ENCODE measurements around the gene LCA5L. TPM values are rescaled to one million over a fixed set of nuclear protein-coding genes. Genes with fewer than 3 reads are reported as not detected.

LCA5L gene
- polyA plus RNA-seq, 1 donor (not counting 4 experiments of a cell fraction or from before 2014, with no cell fraction given): 0.96 TPM

DNA sequence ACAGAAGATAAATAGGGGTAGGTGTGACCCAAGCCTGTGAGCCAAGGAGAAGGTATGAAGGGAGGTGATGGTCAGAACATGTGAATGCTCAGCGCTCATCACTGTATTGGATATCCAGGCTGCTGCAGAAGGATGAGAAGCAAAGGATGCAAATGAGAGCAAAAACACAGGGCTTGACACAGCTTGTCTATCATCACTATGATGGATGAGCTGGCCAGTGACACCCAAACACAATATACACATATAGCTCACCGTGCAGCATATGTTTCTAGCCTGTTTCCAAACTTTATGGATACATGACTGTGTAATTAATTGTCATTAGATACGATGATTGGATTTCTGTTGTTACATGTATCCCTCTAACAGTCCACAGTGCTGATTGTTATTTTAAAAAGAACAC lies 82.8 kb downstream of the LCA5L start:
- Histone ChIP-seq H3K9ac (ENCODE audit: control insufficient read depth, extremely low read depth, insufficient read depth, low read length) (no peak overlapping the region), H4K20me1 (ENCODE audit: control insufficient read depth, extremely low read depth, insufficient read depth, low read length) (no peaks in the 10 kb centered on the region), H3K36me3 (ENCODE audit: control insufficient read depth in 2 of 2, extremely low read depth in 1 of 2, insufficient read depth in 2 of 2, low read length in 2 of 2) (no peaks in the 10 kb centered on the region), H3K9me3 (ENCODE audit: control insufficient read depth, low read depth, low read length) (no peaks in the 10 kb centered on the region), H3K4me1 (ENCODE audit: control insufficient read depth, extremely low read depth, insufficient read depth, low read length) (peaks cover 2% of the 10 kb centered on the region), H2AFZ (ENCODE audit: control insufficient read depth, low read length) (no peak overlapping the region), H3K27me3 (ENCODE audit: control insufficient read depth, extremely low read depth, insufficient read depth, low read length) (no peaks in the 10 kb centered on the region), H3K9me1 (ENCODE audit: control insufficient read depth, extremely low read depth, insufficient read depth, low read length) (no peaks in the 10 kb centered on the region), H3K79me2 (ENCODE audit: control insufficient read depth, insufficient read depth, low read length) (no peaks in the 10 kb centered on the region), H3K4me2 (ENCODE audit: control insufficient read depth, extremely low read depth, insufficient read depth, low read depth, low read length) (no peak overlapping the region), H3K4me3 (ENCODE audit: control insufficient read depth in 2 of 3, extremely low read depth in 1 of 3, insufficient read depth in 2 of 3, low read depth in 1 of 3, low read length in 3 of 3) (no peak overlapping the region), H3K27ac (ENCODE audit: control insufficient read depth, insufficient read depth, low read length) (no peak overlapping the region)
- TF ChIP-seq, protein P1, sequence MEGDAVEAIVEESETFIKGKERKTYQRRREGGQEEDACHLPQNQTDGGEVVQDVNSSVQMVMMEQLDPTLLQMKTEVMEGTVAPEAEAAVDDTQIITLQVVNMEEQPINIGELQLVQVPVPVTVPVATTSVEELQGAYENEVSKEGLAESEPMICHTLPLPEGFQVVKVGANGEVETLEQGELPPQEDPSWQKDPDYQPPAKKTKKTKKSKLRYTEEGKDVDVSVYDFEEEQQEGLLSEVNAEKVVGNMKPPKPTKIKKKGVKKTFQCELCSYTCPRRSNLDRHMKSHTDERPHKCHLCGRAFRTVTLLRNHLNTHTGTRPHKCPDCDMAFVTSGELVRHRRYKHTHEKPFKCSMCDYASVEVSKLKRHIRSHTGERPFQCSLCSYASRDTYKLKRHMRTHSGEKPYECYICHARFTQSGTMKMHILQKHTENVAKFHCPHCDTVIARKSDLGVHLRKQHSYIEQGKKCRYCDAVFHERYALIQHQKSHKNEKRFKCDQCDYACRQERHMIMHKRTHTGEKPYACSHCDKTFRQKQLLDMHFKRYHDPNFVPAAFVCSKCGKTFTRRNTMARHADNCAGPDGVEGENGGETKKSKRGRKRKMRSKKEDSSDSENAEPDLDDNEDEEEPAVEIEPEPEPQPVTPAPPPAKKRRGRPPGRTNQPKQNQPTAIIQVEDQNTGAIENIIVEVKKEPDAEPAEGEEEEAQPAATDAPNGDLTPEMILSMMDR (optimal IDR thresholded peaks at IDR 0.05 in 1 of 3, IDR thresholded peaks at IDR 0.05 in 1 of 3, conservative IDR thresholded peaks at IDR 0.05 in 1 of 3; ENCODE audit: extremely low read depth in 1 of 3, insufficient read depth in 2 of 3, low read length in 3 of 3): no peak
- no peak for TF ChIP-seq EZH2 (IDR thresholded peaks at IDR 0.05; ENCODE audit: low read length)
- dilution Hi-C loops (cut with MboI; ENCODE audit: extremely low pct_ligation_motif_present, low sequenced_read_pairs): no loop called here
- no peak for FAIRE-seq
- DNase-seq (ENCODE audit: low read depth, low spot score): no peak

DNA sequence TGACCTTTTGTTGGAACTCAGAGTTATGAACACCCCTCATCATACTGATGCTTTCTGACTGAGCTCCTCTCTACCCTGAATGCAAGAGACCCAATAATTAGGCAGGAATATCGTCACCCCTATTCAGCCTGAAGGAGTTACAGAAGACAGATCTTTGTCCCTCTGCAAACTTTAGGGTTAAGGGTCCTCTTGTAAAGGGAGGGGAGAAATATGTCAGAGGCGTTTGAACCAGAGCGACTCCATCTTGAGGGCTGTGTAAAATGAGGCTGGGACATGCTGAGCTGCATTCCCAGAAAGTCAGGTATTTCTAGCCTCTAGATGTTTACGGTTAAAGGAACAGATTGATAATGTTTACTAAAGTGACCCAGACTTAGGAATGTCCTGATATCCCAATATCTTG lies 86.2 kb downstream of the LCA5L start:
- Histone ChIP-seq H3K79me2 (ENCODE audit: control insufficient read depth, insufficient read depth, low read length) (no peaks in the 10 kb centered on the region), H3K4me3 (ENCODE audit: control insufficient read depth in 2 of 3, extremely low read depth in 1 of 3, insufficient read depth in 2 of 3, low read depth in 1 of 3, low read length in 3 of 3) (no peak overlapping the region), H3K4me1 (ENCODE audit: control insufficient read depth, extremely low read depth, insufficient read depth, low read length) (peaks cover 2% of the 10 kb centered on the region), H3K4me2 (ENCODE audit: control insufficient read depth, extremely low read depth, insufficient read depth, low read depth, low read length) (no peak overlapping the region), H3K9ac (ENCODE audit: control insufficient read depth, extremely low read depth, insufficient read depth, low read length) (no peak overlapping the region), H3K9me1 (ENCODE audit: control insufficient read depth, extremely low read depth, insufficient read depth, low read length) (no peaks in the 10 kb centered on the region), H3K36me3 (ENCODE audit: control insufficient read depth in 2 of 2, extremely low read depth in 1 of 2, insufficient read depth in 2 of 2, low read length in 2 of 2) (no peaks in the 10 kb centered on the region), H2AFZ (ENCODE audit: control insufficient read depth, low read length) (no peak overlapping the region), H3K27me3 (ENCODE audit: control insufficient read depth, extremely low read depth, insufficient read depth, low read length) (no peaks in the 10 kb centered on the region), H3K9me3 (ENCODE audit: control insufficient read depth, low read depth, low read length) (no peaks in the 10 kb centered on the region), H4K20me1 (ENCODE audit: control insufficient read depth, extremely low read depth, insufficient read depth, low read length) (no peaks in the 10 kb centered on the region), H3K27ac (ENCODE audit: control insufficient read depth, insufficient read depth, low read length) (no peak overlapping the region)
- dilution Hi-C loops (cut with MboI; ENCODE audit: extremely low pct_ligation_motif_present, low sequenced_read_pairs): no loop called here
- TF ChIP-seq EZH2 (IDR thresholded peaks at IDR 0.05; ENCODE audit: low read length): no peak
- TF ChIP-seq, protein P1 (optimal IDR thresholded peaks at IDR 0.05 in 1 of 3, IDR thresholded peaks at IDR 0.05 in 1 of 3, conservative IDR thresholded peaks at IDR 0.05 in 1 of 3; ENCODE audit: extremely low read depth in 1 of 3, insufficient read depth in 2 of 3, low read length in 3 of 3): no peak
- DNase-seq (ENCODE audit: low read depth, low spot score) (no peak), FAIRE-seq (no peak)

Small RNAs within 50 kb of the gene (small RNA-seq; reads per million reads assigned to genes)
- 0 reads per million in 3 experiments for gene MIR6508 (ENCODE audit: insufficient read length in 3 of 3, low read depth in 3 of 3, low replicate concordance in 1 of 3)

Other genes with a start within 250 kb of the LCA5L start
- 8.2 to 15.1 TPM (median 11.3 TPM) in 3 replicates for gene BRWD1, start 132.1 kb downstream of the LCA5L start, polyA plus RNA-seq
- 110 to 245 TPM (median 142 TPM) in 3 replicates for gene HMGN1, start 96.7 kb downstream of the LCA5L start, polyA plus RNA-seq
- 0.57 to 1.4 TPM (median 0.99 TPM) in 3 replicates for gene SH3BGR, start 6.2 kb upstream of the LCA5L start, polyA plus RNA-seq
- not detected in 3 replicates for gene B3GALT5, start 167.2 kb upstream of the LCA5L start, polyA plus RNA-seq

All from keratinocyte (primary cell).